Transverse colon (tissue), 3 donors: ENCODE measurements around the gene TBC1D8.

Experiments
- POLR2A ChIP-seq: fragments of 450-650 bp; IDR thresholded peaks from one replicate; pipeline ENCODE4 v1.6.1; 2016; ENCODE audit warnings: antibody characterized with exemption, mild to moderate bottlenecking, moderate library complexity
- POLR2AphosphoS5 ChIP-seq, 3 donors: sonication (generic); formaldehyde crosslinking; IDR thresholded peaks; one replicate each; pipeline ENCODE4 v1.6.1; 2016; ENCODE audit warnings: antibody characterized with exemption in 3 of 3

- TF ChIP-seq POLR2A (no peak), POLR2AphosphoS5 (IDR thresholded peaks at IDR 0.05) (no peak)
These were observed 9.3 kb upstream of the TBC1D8 start for GRCh38 chr2:101160454-101160853.
